ENCODE measurements around the gene ZFTA. TPM values are rescaled to one million over a fixed set of nuclear protein-coding genes. Genes with fewer than 3 reads are reported as not detected.

ZFTA gene
- total RNA-seq, 1 experiment from 2014 or later = 30.8 TPM

GRCh38 chr11:63791495-63792167 is 23.1 kb upstream of the ZFTA start:
- Mint-ChIP-seq H3K4me1 (ENCODE audit: low read depth, unreplicated experiment) (no peaks in the 10 kb centered on the region), H3K4me3 (ENCODE audit: unreplicated experiment) (no peak overlapping the region), H3K27ac (ENCODE audit: unreplicated experiment) (no peak overlapping the region), H3K27me3 (ENCODE audit: insufficient read depth, unreplicated experiment) (no peaks in the 10 kb centered on the region), H3K9me3 (ENCODE audit: unreplicated experiment) (peaks cover 11% of the 10 kb centered on the region), H3K36me3 (ENCODE audit: insufficient read depth, unreplicated experiment) (no peaks in the 10 kb centered on the region)
- ChIA-PET POLR2A (no interaction called here), CTCF (no interaction called here)
- TF ChIP-seq, protein P1, sequence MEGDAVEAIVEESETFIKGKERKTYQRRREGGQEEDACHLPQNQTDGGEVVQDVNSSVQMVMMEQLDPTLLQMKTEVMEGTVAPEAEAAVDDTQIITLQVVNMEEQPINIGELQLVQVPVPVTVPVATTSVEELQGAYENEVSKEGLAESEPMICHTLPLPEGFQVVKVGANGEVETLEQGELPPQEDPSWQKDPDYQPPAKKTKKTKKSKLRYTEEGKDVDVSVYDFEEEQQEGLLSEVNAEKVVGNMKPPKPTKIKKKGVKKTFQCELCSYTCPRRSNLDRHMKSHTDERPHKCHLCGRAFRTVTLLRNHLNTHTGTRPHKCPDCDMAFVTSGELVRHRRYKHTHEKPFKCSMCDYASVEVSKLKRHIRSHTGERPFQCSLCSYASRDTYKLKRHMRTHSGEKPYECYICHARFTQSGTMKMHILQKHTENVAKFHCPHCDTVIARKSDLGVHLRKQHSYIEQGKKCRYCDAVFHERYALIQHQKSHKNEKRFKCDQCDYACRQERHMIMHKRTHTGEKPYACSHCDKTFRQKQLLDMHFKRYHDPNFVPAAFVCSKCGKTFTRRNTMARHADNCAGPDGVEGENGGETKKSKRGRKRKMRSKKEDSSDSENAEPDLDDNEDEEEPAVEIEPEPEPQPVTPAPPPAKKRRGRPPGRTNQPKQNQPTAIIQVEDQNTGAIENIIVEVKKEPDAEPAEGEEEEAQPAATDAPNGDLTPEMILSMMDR (IDR thresholded peaks at IDR 0.05; ENCODE audit: insufficient read depth in 1 of 2, low read depth in 1 of 2, low read length in 1 of 2, severe bottlenecking in 1 of 2, unreplicated experiment in 1 of 2) = no peak
- Histone ChIP-seq H3K4me3 (ENCODE audit: low read depth, low read length) (no peak overlapping the region), H3K4me1 (no peaks in the 10 kb centered on the region), H3K36me3 (ENCODE audit: control insufficient read depth, insufficient read depth, low read length) (no peaks in the 10 kb centered on the region), H3K9me3 (peaks cover 17% of the 10 kb centered on the region), H3K27me3 (replicated peaks; ENCODE audit: control insufficient read depth, insufficient read depth, low read length) (no peaks in the 10 kb centered on the region)
- no TSS peak for BruUV-seq (replicated peaks)
- intact Hi-C loops (cut with micrococcal nuclease; ENCODE audit: unreplicated experiment) = no loop called here
- DNase-seq = no peak

DNA sequence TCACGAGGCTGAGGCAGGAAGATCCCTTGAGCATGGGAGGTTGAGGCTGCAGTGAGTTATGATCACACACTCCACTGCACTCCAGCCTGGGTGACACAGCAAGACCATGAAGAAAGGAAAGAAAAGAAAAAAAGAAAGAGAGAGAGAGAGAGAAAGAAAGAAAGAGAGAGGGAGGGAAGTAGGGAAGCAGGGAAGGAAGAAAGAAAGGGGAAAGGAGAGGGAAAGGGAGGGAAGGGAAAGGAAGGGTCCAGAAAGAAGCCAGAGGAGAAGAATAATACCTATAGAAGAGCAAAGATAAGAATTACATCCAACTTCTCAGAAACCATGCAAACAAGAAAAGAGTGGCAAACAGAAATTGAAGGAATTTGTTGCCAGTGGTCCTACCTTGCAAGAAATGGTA is 17.2 kb upstream of the ZFTA start:
- no peaks in the 10 kb centered on the region for H3K27me3 ChIP-seq (replicated peaks; ENCODE audit: control insufficient read depth, insufficient read depth, low read length)
- ChIA-PET CTCF (no interaction called here), POLR2A (no interaction called here)
- no peaks in the 10 kb centered on the region for H3K36me3 Mint-ChIP-seq (ENCODE audit: insufficient read depth, unreplicated experiment)
- peaks cover 16% of the 10 kb centered on the region for H3K4me1 ChIP-seq
- H3K27me3 Mint-ChIP-seq (ENCODE audit: insufficient read depth, unreplicated experiment) = no peaks in the 10 kb centered on the region
- no TSS peak for BruUV-seq (replicated peaks)
- H3K9me3 Mint-ChIP-seq (ENCODE audit: unreplicated experiment) = no peaks in the 10 kb centered on the region
- DNase-seq = no peak
- intact Hi-C loops (cut with micrococcal nuclease; ENCODE audit: unreplicated experiment) = no loop called here
- peaks cover 9% of the 10 kb centered on the region for H3K4me1 Mint-ChIP-seq (ENCODE audit: low read depth, unreplicated experiment)
- no peak overlapping the region for H3K4me3 Mint-ChIP-seq (ENCODE audit: unreplicated experiment)
- H3K27ac Mint-ChIP-seq (ENCODE audit: unreplicated experiment) = no peak overlapping the region
- H3K36me3 ChIP-seq (ENCODE audit: control insufficient read depth, insufficient read depth, low read length) = no peaks in the 10 kb centered on the region
- H3K9me3 ChIP-seq = no peaks in the 10 kb centered on the region; the same call in 1 of the 2 replicates
- TF ChIP-seq, protein P1 (IDR thresholded peaks at IDR 0.05; ENCODE audit: insufficient read depth in 1 of 2, low read depth in 1 of 2, low read length in 1 of 2, severe bottlenecking in 1 of 2, unreplicated experiment in 1 of 2) = no peak
- no peak overlapping the region for H3K4me3 ChIP-seq (ENCODE audit: low read depth, low read length)

DNA sequence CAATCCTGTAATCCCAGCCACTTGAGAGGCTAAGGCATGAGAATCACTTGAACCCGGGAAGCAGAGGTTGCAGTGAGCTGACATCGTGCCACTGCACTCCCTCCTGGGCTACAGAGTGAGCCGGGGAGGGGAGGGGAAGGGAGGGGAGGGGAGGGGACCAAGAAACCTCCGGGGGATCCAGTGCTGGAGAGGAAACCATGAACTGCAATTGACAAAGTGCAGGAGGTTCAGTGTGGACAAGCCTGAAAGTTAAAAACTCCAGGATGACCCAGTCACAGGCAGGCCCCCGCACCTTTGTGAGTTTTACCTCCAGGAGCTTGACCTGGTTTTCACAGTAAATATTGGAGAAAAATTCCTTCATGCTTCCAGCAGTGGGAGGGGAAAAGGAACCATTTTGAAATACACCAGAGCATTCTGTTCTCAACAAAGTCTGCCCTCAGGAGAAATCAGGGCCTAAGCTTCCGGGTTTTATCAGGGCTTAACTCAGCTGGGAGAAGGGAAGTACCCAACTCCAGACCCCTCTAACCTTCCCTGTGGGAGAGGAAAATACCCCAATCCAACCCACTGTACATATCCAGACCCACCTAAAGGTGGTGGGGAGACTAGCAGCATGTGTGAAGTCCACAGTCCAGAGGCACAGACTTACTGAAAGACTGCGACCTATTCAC is 15.5 kb upstream of the ZFTA start:
- no TSS peak for BruUV-seq (replicated peaks)
- Mint-ChIP-seq H3K9me3 (ENCODE audit: unreplicated experiment) (no peaks in the 10 kb centered on the region), H3K27ac (ENCODE audit: unreplicated experiment) (no peak overlapping the region), H3K4me1 (ENCODE audit: low read depth, unreplicated experiment) (peaks cover 10% of the 10 kb centered on the region), H3K27me3 (ENCODE audit: insufficient read depth, unreplicated experiment) (no peaks in the 10 kb centered on the region), H3K36me3 (ENCODE audit: insufficient read depth, unreplicated experiment) (no peaks in the 10 kb centered on the region), H3K4me3 (ENCODE audit: unreplicated experiment) (no peak overlapping the region)
- Histone ChIP-seq H3K4me3 (ENCODE audit: low read depth, low read length) (no peak overlapping the region), H3K27me3 (replicated peaks; ENCODE audit: control insufficient read depth, insufficient read depth, low read length) (no peaks in the 10 kb centered on the region), H3K36me3 (ENCODE audit: control insufficient read depth, insufficient read depth, low read length) (no peaks in the 10 kb centered on the region), H3K9me3 (no peaks in the 10 kb centered on the region), H3K4me1 (peaks cover 25% of the 10 kb centered on the region)
- ChIA-PET CTCF (no interaction called here), POLR2A (no interaction called here)
- TF ChIP-seq, protein P1 (IDR thresholded peaks at IDR 0.05; ENCODE audit: insufficient read depth in 1 of 2, low read depth in 1 of 2, low read length in 1 of 2, severe bottlenecking in 1 of 2, unreplicated experiment in 1 of 2) = no peak
- intact Hi-C loops (cut with micrococcal nuclease; ENCODE audit: unreplicated experiment) = no loop called here
- DNase-seq = peak in 1 of 2 experiments; percentile 37

All from Caco-2 (cell line).